ENCODE data around the gene ERGIC1.

ERGIC1 gene

GRCh38 chr5:172903790-172904189 lies 69.7 kb downstream of the ERGIC1 start:
- no peak for DNase-seq

GRCh38 chr5:172904312-172904642 lies 70.2 kb downstream of the ERGIC1 start:
- no peak for DNase-seq

DNA sequence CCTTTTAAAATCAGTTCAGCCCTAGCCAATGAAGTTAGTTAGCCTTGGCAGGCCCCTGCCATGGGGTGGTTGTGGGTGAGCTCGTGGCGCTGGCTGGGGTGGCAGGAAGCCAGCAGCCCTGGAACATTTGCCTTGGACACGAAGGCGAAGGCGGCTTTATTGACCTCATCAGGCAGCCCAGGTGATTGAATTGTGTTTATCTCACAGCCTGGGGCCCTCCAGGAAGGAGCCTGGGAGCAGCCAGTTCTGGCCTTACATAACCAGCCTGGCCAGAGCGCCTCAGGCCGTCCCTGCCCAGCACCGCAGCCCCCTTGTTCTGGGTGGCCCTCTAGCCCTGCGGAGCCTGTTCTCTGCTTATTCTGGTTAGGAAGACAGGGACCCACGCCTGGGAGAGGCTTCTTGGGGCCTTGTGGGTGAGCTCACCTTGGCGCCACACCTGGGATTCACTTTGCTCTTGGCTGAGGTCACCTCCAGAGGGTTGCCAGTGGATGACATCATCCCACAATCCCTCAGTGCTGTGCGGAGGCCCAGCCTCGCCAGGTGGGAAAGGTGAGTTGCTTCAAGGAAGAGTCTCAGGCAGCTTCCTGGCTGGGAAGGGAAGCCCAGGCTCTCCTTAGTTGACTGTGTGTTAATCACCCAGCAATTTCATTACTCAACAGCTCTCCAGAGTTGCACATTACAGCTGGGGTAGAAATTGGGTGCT lies 70.7 kb downstream of the ERGIC1 start:
- DNase-seq: no peak

DNA sequence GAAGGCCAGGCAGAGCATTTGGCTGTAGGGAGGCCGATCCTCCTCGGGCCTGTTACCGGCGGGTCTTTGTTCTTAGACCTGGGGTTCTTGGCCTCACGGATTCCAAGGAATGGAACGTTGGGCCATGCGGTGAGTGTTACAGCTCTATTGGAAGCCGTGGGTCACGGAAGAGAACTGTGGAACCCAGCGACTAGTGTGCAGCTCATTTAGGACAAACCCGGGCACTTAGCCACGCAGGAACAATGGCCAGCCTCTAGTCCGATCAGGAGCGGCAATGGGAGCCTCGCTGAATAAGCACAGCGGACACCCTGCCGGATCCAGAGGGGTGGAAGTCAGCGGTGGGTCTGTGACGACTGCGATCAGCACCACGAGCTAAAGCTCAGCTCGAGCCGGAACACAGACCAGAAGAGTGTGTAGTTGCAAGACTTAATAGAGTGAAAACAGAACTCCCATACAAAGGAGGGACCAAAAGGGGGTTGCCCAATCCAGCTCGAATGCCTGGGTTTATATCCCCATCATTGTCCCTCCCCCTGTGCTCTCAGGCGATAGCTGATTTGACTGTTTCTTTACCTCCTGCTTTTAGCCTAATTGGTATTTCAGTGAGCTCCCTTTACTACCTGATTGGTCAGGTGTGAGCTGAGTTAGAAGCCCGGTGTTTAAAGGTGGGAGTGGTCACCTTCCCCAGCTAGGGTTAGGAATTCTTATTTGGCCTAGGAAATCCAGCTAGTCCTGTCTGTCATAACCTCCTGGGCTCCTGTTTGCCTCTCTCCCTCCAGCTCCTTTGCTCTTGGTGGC lies 71.5 kb downstream of the ERGIC1 start:
- no peak for DNase-seq

DNA sequence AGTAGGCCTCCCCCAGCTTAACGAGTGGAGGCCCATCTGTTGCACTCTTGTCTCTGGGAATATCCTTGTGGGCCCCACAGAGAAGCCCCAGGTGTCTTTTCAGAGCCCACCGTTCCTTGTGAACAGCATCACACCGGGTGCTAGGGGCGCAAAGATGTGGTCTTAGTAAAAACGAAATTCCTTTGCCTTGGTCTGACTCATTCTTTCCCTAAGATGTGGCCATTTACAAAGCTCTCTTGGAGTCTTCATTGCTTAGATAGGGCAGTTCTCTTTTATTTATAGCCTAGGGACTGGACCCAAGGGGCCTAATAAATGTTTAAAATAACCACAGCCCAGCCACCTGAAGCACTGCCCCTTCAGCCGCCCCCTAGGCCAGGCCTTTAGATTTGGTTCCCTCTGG lies 72.4 kb downstream of the ERGIC1 start:
- DNase-seq: no peak

GRCh38 chr5:172906888-172907287 lies 72.8 kb downstream of the ERGIC1 start:
- DNase-seq: no peak

DNA sequence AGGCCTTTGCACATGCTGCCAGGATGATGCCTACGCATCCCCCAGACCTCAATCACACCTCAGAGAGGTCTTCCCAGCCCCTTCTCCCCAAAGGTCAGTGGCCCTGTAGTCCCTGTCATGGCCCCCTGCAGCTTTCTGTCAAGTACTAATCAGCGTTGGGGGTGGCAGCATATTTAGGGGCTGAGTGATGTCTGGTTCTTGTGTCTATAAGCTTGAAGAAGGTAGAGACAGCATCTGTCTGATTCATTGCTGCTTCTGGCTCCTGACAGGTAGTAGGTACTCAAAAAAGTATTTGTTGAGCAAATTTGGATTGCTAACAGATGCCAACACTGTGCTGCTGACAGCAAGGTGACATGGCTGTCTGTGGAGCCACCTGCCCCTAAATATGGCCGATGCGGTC lies 73.6 kb downstream of the ERGIC1 start:
- no peak for DNase-seq

- no peak for DNase-seq
These were observed 74.6 kb downstream of the ERGIC1 start for GRCh38 chr5:172908662-172909061.

DNA sequence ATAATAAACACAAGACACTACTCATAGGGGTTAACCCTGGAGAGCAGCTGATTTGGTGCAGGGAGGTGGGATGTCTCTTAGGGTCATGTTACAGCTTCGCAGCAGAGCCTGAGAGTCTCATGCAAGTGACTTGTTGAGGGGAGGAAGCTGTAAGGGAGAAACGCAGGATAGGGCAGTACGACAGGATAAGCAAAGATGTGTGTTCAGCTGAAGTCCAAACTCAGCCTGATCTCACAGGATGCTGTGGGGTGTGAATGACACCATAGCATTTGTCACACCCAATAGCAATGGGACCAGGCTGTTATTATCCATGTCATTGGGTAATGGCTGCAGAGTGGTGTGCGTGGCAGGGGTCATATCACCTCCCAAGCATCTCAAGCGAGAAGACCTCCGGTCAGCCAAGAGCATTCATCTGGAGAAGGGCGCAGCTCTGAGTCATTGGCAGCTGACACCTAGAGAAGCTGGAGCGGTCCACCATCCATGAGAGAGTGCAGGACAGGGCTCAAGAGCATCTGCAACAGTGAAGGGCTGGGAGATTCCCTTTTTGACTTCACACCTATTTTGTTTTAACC lies 76.0 kb downstream of the ERGIC1 start:
- DNase-seq: no peak

GRCh38 chr5:172910828-172911627 lies 77.0 kb downstream of the ERGIC1 start:
- DNase-seq: peak; percentile 46 to 69

DNA sequence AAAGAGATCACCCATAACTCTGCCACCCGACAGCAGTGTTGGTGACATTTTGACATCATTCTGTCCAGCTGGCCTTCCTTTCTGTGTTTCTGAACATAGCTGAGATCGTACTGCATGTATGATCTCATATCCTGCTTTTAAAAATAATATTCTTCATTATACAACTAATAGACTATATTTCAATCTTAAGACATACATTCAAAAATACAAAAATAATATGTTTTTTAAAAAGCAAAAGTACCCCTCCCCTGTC lies 77.5 kb downstream of the ERGIC1 start:
- no peak for DNase-seq

DNA sequence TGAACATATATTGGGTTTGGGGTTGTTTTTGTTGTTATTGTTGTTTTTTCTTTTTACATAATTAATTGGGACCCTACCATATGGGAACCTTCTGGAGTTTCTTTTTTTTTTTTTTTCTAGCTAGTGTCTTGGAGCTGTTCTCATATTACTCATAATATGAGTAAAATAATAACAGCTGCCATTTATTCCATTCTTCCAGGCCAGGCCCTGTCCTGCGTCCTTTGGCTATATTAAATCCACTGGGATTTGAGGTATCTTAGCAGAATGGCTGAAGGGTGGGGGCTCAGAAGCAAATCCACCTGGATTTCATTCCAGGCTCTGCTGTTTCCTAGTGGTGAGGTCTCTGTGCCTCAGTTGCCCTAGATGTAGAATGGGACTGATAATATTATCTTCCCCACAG lies 77.9 kb downstream of the ERGIC1 start:
- DNase-seq: no peak

- no peak for DNase-seq
These were observed 79.2 kb downstream of the ERGIC1 start for GRCh38 chr5:172913117-172913850.

- DNase-seq: no peak
These were observed 81.5 kb downstream of the ERGIC1 start for GRCh38 chr5:172915514-172915913.

DNA sequence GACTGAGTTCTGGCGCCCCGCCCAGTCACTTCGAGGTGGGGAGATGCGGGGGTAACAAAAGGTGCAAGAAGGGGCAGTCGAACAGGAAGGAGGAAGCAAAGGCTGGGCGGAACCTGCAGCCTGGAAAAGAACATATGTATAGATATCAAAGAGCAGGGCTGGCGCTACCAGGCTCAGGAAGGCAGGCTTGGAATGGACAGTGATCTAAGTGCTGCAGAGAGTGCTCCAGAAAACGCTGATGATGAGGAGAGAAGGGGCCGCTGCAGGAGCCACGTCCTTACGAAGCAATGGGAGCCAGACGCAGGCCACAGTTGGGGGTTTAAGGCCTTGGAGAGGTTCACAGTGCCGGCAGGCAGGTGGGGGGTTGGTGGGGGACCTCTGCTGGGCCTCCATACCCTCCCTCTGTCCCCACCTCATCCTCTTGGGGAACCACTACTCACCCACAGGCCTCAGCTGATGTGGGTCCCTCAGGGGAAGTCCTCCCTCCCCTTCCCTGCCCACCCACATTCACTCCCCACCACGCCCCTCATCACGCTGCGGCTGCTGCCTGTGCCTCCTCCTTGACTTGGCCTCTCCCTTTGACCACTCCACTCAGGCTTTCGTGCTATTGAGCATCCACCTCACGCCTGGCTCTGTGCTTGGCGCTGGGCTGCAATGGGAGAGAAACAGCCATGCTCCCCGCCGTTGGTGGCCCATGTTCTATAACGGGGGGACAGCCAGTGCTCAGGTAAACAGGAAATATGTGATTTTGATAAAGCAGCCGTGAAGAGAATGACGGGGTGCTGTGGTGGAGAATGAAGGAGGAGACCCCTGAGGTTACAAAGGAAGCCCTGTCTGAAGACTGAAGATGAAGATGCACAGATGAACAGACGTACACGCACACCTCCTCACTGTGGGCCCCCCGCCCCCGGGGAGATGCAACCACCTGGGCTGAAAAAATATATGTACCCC lies 84.6 kb downstream of the ERGIC1 start:
- no peak for DNase-seq

DNA sequence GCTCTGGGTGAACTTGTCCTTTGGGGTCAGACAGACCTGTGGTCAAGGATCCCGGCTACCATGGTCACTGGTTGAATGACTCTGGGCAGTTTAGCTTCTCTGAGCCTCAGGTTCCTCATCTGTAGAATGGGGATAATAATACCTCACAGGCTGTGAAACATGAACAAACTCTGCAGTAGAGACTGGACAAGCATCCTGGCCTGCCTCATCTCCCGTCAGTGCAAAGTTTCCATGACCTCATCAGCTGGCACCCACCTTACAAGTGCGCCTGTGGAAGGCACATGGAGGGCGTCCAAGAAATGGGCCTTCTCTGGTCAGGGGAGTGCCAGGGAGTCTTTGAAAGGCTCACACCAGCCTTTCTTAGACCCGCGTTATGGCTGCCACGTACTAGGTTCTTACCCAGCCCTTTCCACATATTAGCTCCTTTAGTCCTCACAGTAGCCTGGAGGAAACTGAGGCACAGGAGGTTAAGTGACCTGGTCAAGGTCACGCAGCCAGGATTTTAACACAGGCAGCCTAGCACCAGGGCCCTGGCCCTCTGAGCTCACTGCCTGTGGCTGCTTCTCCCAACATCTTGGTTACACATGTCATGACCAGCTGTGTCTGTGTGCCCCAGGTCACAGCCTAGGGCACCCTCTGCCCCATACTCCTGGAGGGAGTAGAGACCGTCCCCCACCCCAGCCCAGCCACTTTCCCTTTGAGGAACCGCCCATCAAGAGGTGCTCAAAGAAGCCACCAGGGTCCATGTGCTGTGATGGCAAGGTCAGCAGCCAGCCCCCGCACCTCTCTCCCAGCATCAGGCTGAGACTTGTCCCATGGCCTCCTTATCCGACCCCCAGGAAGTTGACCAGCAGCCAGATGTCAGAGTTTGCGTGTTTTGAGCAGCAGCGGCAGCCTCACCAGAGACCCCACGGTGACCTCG lies 85.7 kb downstream of the ERGIC1 start:
- DNase-seq: no peak

- DNase-seq: no peak
These were observed 86.4 kb downstream of the ERGIC1 start for GRCh38 chr5:172920447-172920849.

GRCh38 chr5:172920995-172921394 lies 86.9 kb downstream of the ERGIC1 start:
- DNase-seq: no peak

GRCh38 chr5:172921906-172922305 lies 87.9 kb downstream of the ERGIC1 start:
- DNase-seq: no peak

DNA sequence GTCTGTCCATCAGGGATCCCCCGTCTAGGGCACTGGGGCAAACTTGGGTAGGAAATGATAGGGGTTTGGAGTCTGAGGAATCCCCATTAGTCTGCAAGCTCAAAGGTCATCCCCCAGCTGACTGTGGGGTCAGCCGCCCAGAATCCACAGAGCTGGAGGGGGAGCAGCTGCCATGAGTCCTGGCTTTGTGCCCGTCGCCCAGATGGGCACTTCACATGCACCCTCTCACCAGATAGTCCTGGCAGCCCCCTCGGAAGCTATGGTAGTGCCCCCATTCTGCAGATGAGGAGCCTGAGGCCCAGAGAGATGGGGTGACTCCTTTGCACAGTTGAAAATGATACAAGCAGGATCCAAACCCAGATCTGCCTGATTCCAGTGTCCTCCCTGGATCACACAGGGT lies 89.5 kb downstream of the ERGIC1 start:
- DNase-seq: no peak
